Effector CD4-positive, alpha-beta T cell (primary cell): ENCODE measurements around the gene PPIA.
"Not testable (repeated sequence)": the region's sequence is repeated elsewhere in the genome, so short reads cannot be mapped to it uniquely, and the experiment has no call there.

Source experiments
- DNase-seq: peaks from one replicate; pipeline ENCODE4 v3.0.0-alpha.2; 2020

Gene PPIA

DNA sequence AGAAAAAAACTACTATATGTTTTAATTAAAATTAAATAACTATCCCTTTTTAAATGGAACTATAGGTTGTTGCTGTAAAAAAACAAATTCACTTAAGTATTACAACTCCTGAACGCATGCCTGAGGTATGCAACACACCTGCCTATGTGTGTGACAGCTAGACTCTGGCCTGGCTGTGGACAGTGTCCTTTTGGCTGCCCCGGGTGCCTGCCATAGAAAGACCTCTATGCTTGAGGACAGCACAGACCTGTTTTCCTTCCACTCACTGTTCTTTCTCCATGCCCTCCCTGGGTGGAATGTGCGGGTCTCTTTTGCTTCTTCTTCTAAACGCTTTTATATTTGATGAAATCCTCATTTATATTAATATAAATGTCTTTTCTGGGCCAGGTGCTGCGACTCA is 6.5 kb upstream of the PPIA start:
- no peak for DNase-seq

DNA sequence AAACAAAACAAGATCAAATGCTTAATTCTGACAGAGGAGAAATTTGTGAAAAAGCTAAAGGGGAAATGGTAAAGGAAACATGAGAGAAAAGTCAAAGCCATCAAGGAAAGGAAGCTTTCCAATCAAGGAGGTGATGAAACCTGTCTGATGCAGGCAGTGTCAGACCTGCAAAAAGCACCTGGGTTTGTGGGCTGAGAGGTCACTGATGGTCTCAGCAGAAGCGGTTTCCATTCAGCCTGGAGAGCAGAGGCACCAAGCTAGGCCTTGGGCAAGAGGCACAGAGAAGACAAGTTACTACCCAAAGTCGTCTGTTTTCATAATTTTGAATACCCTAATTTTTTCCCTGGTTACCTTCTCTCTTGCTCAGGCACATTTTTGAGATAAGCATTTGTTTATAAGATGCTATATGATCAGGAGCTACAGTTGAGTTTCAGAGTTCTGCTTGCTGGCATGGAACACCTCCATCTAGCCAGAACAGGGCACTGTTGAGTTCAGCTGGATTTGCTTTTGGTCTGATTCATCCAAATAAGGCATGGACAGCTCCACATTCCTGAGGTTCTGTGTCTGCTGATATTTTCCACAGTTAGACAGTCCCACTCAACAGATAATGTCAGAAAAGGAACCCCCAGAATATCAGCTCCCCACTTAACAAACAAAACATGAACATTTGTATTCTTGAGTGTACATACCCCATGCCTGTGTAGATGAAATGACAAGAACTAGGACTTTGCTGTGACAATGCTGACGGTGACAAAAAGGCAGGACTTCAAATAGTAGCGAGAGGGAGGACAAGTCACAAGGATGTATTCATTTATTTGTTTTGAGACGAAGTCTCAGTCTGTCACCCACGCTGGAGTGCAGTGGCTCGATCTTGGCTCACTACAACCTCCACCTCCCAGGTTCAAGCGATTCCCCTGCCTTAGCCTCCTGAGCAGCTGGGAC is 4.9 kb upstream of the PPIA start:
- DNase-seq, result no peak

DNA sequence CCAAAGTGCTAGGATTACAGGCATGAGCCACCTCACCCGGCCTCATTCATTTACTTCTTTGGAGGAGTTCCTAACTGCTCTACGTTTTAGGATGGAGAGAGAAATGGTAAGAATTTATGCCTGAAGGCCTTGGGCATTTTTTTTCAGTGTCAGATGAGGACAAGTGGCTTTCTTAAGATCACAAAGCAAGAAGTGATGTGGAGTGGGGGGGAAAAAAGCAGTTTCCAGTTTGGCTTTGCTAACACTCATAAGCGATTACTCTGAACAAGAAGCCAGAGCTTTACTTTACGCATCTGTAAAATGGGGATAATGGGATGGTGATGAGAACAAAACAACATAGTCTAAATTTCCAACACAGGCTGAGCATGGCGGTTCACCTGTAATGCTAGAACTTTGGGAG is 2.6 kb upstream of the PPIA start:
- no peak for DNase-seq

DNA sequence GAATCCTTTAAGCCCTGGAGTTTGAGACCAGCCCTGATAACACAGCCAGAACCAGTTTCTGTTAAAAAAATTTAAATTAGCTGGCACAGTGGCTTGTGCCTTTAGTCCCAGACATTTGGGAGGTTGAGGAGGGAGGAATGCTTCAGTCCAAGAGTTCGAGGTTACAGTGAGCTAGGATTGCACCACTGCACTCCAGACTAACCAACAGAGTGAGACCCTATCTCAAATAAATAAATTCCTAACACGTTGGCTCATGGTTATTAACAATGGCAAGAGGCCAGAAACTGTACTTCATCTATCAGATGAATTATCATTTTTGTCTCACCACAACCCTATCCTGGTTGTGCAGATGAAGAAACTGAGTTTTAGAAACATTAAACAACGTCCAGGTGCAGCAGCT is 2.1 kb upstream of the PPIA start:
- DNase-seq, result no peak

DNA sequence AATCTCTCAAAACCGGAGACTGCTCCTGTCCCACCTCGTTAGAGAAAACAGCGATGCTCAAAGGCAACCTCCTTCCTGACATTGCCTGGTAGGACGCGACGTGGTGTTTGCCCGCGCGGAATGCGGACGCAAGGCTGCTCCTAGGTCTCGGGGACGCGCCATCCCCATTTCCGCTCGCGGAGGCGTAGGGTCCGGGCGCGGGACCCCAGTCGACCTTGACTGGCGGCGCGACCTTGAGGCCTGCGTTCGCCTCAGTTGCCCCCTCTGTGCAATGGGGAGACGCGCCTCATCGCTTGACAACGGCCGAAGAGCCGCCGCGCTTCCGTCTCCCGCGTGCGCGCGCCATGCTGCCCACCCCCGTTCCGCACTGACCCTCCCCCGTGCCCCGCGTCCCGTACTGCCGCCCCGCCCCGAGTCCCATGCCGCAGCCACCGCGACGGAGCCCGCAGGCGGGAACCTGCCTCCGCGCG is 412 bp upstream of the PPIA start:
- no peak for DNase-seq

DNA sequence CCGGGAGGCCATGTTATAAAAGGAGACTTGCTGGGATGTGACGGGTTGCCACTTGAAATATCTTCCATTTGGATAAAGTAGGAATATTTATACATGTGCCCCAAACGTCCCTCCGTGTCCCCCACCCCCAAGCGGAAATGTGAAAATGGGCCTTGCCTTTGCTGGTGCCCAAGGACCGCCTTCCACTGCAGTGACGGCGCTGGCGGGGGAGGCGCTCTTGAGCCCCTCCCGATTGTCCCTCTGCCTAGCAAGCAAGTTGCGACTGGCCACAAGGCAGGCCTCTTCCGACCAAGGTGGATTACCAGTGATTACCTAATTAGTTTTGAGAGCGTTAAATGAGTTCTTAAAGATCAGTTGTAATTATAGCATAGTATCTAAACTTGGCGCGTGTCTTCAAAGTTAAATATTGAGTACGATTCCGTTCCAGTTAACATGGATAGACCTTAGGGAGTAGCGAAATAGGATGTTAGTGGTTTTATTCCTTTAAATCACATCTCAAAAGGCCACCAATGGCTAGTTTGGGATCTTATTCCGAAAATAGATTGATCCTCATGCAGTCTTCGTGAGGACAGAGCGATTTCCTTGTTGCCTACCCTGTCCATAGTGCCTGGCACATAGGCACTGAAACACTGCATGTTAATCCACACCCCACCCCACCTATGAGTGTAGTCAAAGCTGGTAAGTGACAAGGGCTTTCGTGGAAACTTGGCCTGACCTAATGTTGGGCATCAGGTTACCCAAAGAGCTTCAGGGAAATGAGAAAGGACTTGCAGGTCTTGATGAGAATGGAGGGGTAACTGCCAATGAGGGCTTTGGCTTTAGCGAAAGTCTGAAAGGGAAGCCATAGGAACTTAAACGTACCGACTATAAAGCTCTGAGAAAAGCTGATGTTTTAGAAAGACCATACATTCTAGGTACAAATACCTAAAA is 1.1 kb downstream of the PPIA start:
- DNase-seq, result peak; percentile 77

DNA sequence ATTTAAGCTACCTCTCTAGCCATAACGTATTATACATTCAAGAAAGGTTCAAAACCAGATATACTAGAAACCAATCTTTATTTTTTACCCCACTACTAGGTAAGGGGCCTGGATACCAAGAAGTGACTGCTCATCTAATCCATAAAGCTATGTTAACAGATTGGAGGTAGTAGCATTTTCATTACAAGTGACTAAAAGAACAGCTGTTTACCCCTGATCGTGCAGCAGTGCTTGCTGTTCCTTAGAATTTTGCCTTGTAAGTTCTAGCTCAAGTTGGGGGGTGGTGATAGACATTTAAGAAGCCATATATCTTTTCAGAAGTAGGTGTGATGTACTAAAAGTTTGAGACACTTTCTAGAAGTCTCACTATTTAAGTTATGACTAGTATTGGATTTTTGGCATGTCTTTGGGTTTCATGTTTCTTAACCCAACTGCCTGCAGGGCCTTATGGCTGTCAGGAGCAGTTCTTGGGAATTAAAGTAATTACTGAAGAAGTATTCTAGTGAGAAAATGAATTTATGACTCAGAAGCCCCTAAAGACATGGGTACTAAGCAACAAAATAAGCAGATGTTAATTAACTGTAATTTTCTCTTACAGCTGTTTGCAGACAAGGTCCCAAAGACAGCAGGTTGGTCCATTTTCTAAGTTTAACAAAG is 2.3 kb downstream of the PPIA start:
- DNase-seq, result no peak

DNA sequence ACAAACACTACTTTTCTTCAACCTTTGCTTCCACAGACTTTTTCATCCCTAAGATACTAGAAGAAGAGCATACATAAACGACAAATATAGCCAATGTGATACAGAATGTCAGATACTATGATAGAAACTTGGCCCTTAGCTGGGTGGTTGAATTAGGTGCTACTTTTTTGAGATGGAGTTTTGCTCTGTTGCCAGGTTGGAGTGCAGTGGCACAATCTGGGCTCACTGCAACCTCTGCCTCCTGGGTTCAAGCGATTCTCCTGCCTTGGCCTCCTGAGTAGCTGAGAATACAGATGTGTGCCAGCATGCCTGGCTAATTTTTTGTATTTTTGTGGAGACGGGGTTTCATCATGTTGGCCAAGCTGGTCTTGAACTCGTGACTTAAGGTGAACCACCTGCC is 3.5 kb downstream of the PPIA start:
- no peak for DNase-seq

DNA sequence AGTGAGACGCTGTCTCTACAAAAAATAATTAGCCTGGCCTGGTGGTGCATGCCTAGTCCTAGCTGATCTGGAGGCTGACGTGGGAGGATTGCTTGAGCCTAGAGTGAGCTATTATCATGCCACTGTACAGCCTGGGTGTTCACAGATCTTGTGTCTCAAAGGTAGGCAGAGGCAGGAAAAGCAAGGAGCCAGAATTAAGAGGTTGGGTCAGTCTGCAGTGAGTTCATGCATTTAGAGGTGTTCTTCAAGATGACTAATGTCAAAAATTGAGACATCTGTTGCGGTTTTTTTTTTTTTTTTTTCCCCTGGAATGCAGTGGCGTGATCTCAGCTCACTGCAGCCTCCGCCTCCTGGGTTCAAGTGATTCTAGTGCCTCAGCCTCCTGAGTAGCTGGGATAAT is 5.4 kb downstream of the PPIA start:
- no peak for DNase-seq

DNA sequence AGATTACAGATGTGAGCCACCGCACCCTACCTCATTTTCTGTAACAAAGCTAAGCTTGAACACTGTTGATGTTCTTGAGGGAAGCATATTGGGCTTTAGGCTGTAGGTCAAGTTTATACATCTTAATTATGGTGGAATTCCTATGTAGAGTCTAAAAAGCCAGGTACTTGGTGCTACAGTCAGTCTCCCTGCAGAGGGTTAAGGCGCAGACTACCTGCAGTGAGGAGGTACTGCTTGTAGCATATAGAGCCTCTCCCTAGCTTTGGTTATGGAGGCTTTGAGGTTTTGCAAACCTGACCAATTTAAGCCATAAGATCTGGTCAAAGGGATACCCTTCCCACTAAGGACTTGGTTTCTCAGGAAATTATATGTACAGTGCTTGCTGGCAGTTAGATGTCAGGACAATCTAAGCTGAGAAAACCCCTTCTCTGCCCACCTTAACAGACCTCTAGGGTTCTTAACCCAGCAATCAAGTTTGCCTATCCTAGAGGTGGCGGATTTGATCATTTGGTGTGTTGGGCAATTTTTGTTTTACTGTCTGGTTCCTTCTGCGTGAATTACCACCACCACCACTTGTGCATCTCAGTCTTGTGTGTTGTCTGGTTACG is 6.0 kb downstream of the PPIA start:
- DNase-seq, result no peak

DNA sequence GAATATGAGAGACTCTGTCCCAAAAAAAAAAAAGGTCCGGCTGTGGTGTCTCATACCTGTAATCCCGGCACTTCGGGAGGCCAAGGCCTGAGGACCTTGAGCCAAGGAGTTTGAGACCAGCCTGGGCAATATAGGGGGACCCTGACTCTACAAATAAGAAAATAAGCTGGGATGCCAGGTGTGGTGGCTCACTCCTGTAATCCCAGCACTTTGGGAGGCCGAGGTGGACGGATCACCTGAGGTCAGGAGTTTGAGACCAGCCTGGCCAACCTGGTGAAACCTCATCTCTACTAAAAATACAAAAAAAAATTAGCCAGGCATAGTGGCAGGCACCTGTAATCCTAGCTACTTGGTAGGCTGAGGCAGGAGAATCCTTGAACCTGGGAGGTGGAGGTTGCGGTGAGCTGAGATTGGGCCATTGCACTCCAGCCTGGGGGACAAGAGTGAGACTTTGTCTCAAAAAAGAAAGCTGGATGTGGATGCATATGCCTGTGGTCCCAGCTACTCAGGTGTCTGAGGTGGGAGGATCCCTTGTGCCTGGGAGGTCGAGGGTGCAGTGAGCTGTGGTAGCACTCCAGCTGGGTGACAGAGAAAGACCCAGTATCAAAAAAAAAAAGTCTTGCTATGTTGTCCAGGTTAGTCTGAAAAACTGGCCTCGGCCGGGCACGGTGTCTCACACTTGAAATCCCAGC is 7.5 kb downstream of the PPIA start:
- DNase-seq, result not testable (repeated sequence)

DNA sequence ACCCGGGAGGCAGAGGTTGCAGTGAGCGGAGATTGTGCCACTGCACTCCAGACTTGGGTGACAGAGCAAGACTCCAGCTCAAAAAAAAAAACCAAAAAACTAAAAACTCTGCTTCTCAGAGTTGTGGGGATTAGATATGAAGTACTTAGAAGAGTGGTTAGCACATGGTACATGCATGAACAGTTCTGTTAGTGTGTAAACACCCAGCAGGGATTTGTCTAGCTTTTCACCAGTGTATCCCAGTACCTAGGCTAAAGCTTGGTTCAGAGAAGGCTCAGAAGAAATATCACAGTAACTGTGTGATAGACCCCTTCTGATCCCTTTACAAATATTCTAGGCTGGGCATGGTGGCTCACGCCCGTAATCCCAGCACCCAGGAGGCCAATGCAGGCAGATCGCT is 9.5 kb downstream of the PPIA start:
- no peak for DNase-seq

DNA sequence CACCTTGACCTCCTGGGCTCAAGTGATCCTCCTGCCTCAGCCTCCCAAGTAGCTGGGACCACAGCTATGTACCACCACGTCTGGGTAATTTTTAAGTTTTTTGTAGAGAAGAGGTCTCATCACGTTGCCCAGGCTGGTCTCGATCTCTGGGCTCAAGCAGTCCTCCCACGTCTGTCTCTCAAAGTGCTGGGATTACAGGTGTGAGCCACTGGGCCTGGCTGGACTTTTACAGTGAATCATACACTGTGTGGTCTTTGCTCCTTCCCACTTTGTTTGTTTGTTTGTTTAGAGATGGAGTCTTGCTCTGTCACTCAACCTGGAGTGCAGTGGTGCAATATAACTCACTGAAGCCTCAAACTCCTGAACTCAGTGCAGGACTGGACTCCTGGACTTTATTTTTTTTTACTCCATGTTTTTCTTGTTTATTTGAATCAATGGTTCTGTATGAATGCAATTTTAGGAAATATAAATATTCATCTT is 12.5 kb downstream of the PPIA start:
- no peak for DNase-seq

DNA sequence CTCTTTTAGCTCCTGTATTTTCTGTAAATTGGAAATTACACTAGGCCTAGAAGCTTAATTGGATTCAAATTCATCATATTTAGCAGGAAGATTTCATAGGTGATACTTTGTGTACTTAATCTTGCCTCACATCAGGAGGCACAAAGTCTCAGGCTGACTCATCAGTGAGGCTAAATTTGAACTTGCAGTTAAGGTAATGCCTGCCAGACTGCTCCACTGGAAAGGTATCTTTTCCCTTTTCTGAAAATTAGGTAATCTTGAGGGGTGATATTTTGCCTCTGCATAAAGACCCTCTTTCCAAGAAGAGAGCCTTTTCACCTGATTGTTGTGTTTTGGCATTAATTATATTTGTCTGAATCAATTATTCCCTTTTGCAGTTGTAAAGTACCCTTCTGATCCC is 14.6 kb downstream of the PPIA start:
- no peak for DNase-seq

DNA sequence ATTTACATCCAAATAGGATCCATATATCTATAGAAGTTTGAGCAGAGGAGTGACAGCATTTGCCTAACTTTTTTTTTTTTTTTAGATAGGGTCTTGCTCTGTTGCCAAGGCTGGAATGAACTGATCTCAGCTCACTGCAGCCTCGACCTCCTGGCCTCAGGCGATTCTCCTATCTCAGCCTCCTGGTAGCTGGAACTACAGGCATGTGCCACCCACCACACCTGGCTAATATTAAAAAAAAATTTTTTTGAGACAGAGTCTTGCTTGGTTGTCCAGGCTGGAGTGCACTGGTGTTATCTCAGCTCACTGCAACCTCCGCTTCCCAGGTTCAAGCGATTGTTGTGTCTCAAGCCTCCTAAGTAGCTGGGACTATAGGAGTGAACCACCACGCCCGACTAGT is 15.1 kb downstream of the PPIA start:
- no peak for DNase-seq

DNA sequence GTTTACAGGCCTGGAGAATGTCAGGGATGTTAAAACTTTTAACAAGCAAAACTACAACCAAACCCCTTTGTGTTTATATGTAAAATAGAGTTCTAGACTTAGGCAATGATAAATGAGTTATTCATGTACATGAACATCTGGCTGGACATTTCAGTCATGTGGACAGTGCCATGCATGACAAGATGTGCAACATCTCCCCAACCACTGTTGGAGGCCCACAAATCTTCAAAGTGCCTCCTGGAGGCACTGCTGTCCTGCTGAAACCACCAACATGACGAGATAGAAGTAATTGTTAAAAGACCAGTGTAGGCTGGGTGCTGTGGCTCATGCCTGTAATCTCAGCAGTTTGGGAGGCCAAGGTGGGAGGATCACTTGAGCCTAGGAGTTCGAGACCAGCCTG is 18.4 kb downstream of the PPIA start:
- DNase-seq, result no peak

DNA sequence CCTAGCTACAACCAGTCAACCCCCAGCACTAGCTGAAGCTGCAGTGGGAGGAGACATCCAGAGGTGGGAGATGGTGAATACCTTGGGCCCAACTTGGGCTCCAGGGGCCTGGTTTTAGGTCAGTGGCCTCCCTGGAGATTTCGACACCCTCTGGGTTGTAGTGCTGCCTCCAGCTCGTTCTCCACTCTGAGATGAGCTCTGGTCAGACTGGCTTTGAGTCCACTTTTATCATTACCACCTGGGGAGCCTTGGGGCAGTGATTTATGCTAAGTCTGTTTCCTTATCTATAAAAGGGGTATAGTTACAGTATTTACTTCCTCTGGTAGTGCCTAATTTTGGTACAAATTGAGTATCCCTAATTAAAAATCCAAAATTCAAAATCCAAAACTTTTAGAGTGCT is 22.8 kb downstream of the PPIA start:
- no peak for DNase-seq

DNA sequence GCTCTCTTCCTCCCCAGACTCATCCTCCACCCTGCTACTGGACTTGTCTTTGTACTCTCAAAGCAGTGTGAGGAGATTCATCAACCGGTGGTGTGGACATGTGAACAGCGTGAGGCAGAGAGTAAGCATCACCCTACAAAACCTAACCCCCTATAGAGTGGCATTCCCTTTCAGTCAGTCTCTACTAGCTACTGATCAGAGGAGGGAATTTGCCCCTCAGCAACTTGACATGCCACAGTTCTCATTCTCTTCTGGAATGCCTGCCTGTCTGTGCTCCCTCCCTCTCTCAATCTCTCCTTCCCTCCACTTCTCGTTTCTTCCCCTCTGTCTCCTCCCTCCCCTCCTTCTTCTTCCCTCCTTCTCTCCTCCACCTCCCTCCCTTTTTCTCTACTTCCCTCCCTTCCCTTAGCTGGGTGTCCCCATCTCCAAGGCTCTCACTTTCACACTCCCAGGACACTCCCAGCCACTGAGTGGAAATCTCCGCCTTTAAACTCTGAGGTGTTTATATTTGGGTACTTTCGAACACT is 26.8 kb downstream of the PPIA start:
- no peak for DNase-seq

DNA sequence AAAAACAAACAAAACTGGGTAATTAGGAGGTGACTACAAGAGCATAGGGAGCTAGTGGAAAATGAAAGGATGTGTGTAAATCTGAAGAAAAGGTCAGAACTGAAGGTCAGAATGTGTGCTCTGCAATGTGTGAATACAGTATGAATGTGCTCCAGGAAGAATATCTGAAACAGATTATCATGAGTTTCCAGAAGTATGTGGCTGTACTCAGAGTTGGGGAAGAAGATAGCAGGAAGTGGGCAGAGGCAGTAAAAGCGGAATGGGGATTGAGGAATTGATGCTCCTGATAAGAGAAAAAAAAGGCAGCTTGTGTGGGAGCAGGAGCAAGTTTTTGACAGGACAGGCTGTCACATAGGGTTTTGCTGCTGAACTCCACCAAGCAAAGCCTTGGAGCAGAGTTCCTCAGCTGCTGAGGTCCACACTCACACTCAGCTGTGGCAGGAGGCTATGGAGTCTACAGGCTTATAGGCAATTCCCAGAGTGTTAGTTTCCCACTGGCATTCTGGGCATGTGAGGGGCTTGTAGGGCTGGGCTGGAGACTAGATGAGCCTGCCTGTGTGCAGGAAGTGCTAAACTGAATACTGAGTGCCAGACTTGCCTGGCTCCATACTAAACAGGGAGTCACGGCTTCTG is 28.5 kb downstream of the PPIA start:
- no peak for DNase-seq

DNA sequence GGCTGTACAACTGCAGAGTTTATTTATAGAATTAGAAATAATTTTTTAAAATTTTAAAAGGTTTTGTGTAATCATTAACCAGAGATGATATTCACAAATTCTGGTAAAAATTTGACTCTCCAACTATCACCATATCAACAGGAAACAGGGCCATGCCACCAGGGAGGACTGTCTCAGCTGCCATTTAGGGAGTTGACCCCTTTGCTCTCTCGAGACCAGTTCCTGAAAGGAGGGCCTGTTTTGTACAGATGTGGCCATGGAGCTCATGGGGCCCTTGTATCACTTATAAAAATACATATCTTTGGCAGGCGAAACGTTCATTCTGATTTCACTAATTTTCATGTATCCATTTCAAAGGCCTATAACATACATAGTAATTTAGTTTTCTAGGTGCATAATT is 31.1 kb downstream of the PPIA start:
- DNase-seq, result no peak

DNA sequence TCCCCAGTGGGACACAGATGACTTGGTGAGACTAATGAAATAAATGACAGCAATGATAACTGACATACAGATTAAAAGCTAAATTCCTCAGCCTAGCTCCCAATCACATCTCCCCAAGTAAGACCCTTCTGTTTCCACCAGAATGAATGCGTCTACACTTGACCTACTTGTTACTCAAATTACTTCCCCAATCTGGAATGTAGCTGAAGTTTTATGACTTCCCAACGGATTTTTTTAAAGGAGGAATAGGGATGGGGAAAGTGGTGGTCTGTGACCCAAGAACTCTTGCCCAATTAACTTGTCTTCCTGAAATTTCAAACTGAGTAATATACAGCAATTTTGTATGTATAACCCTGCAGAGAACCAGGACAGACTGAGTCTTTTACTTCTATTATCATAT is 42.3 kb downstream of the PPIA start:
- no peak for DNase-seq
